HG02840 (cell line): ENCODE results near the gene MGAT2.
A peak's percentile ranks its signal among the peaks of the same experiment; 100 is the strongest.
"Not testable (repeated sequence)": the region's sequence is repeated elsewhere in the genome, so short reads cannot be mapped to it uniquely, and the experiment has no call there.

ENCODE experiments used
- ATAC-seq: cut with Tn5 transposase; IDR thresholded peaks from one replicate; pipeline ENCODE4 v1.9.1; 2021; ENCODE audit warnings: mild to moderate bottlenecking, moderate library complexity, moderate number of reproducible peaks; ENCODE audit not compliant: unreplicated experiment, low FRiP score

Gene MGAT2

GRCh38 chr14:49620182-49621113 is at the start of gene MGAT2, which contains the start of gene RPL36AL:
Gene MGAT2, plus strand, starts transcription at chr14:49620799. Its CDS starts 470 bp downstream, at chr14:49621269.
Gene RPL36AL, minus strand, starts transcription at chr14:49620626. Its CDS starts 1,522 bp downstream, at chr14:49619104.
- peak; percentile 95 for ATAC-seq

DNA sequence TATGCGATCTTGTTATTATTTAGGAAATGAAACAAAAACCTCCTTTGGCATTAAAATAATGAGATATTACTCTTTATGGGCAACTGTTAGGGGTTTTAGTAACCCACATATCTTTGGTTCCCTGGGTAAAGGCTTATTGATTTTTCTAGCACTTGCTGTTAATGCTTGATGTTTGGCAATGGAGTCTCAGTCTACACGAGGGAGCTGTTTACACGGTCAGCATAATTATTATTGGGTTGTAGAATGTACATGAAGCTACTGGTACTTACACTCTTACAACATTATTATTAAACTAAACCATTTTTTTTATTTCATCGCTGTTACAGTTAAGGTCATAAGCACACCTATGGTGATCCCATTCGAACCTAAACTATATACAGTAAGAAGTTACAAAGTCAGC is 46.6 kb upstream of the MGAT2 start:
- ATAC-seq, result no peak

DNA sequence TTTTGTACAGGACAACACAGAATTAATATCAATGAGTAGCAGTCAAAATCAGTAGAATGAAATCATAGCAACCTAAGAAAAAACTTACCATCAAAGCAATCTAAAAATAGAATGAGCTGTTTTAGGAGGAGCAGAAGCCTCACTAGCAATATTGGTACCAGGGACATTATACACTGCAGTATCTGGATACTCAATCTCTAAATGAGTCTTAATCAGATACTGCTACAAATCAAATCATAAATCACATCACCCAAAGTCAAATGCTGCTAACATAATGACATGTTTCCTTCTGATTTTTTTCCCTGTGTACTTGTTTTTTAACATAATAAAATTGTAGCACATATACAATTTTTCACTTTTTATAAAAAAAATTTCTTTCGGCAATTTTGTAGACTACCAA is 42.5 kb upstream of the MGAT2 start:
- no peak for ATAC-seq

- no peak for ATAC-seq
These were observed 40.8 kb upstream of the MGAT2 start for GRCh38 chr14:49579841-49580240.

DNA sequence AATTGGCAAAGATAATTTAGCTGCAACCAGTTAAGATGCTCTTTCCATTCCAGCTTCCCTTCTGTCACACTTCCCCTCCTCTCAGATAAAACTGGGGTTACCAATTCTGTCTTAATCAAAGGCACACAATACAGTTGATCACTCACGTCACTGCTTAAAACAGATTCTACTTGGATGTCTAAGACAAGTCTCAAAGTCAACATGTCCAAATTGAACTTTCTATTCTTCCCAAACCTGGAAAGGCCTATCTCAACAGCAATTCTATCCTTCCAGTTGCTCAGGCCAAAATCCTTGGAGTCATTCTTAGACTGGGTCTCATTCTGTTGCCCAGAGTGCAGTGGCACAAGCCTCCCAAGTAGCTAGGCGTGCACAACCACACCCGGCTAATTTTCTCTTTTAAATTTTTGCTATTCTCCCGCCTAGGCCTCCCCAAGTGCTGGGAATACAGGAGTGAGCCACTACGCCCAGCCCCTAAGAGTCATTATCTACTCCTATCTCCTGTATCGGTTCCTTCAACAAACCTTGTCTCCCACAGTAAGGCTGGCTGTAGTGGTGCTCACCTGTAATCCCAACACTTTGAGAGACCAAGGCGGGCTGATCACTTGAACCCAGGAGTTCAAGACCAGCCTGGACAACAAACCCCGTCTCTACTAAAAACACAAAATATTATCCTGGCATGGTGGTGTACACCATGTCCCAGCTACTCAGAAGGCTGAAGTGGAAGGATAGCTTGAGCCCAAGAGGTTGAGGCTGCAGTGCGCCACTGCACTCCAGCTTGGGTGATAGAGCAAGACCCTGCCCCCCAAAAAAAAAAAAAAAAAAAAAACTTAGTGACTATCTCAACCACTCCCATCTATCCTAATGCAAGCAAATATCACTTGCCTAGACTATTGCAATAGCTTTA is 39.1 kb upstream of the MGAT2 start:
- no peak for ATAC-seq

GRCh38 chr14:49582113-49582977 is 38.3 kb upstream of the MGAT2 start:
- no peak for ATAC-seq

DNA sequence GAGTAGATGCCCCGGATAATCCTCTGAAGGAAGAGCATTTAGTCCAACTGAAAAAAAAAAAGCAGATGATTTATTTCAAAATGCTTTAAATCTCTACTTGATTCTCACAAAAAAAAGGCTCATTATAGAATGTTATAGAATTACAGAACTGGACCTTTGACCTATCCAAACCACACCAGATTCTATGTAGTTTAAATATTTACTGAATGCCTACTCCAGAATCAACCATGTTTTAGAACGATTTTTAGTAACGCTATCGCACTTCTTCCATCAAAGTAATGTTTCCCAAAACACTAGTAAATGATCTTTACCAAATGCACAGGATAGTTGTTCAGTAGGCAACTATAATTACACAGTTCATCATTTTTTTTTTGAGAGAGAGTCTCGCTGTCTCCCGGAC is 37.0 kb upstream of the MGAT2 start:
- ATAC-seq, result no peak

DNA sequence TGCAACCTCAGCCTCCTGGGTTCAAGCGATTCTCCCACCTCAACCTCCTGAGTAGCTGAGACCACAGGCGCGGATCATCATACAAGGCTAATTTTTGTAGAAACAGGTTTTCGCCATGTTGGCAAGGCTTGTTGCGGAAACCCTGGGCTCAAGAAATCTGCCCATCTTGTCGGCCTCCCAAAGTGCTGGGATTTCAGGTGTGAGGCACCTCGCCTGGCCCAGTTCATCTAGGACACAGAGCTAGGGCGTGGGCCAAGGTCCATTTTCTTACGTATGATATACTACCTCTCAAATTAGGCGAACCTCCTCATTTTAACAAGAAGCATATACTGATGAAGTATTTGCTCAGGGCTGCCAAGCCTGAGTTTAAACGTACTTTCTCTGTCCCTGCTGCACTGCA is 36.5 kb upstream of the MGAT2 start:
- ATAC-seq, result no peak

- not testable (repeated sequence) for ATAC-seq
These were observed 35.5 kb upstream of the MGAT2 start for GRCh38 chr14:49584981-49585640.

- ATAC-seq, result peak; percentile 93
These were observed 34.6 kb upstream of the MGAT2 start, which contains the start of gene RPS29 for GRCh38 chr14:49585803-49586672. Gene RPS29, minus strand, starts transcription at chr14:49586380. Its CDS starts 34 bp downstream, at chr14:49586346.

DNA sequence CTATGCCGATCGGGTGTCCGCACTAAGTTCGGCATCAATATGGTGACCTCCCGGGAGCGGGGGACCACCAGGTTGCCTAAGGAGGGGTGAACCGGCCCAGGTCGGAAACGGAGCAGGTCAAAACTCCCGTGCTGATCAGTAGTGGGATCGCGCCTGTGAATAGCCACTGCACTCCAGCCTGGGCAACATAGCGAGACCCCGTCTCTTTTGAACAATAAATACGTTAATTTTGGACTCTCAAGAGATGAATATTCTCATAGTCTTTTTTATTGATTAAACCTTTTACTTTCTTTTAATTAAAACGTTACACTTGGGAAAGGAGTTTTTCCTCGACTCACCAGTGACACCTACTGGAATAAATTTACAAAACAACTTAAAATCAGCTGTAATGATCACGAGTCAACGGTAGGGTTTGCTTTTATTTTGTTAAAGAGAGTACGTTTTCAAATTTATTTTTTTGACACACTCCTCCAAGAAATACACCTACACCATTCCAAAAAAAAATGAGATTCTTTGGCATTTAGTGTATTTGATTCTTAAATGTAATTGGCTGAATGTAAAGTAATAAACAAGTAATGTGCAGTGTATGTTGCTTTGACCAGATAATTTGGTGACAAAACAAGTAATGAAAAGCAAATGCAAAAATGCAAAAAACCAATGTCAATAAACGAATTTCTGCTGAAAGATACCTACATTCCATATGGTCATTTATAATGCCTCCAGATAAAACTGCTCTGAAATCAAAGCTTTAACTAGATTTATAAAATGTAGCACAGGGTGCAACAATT is 33.7 kb upstream of the MGAT2 start:
- peak; percentile 41 for ATAC-seq

DNA sequence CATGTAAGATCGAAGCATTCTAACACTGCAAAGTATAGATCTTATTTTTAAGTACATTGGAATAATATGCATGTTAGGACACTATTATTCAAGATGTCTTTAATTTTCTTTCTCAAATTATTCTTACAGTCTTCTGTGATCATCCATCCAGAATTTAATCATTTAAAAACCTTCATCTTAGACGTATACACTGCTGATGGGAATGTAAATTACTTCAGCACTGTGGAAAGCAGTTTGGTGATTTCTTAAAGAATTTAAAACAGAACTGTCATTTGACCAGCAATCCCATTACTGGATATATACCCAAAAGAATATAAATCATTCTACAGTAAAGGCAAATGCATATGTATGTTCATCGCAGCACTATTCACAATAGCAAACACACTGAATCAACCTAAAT is 31.2 kb upstream of the MGAT2 start:
- ATAC-seq, result no peak

- ATAC-seq, result no peak
These were observed 27.6 kb upstream of the MGAT2 start for GRCh38 chr14:49593016-49593415.

DNA sequence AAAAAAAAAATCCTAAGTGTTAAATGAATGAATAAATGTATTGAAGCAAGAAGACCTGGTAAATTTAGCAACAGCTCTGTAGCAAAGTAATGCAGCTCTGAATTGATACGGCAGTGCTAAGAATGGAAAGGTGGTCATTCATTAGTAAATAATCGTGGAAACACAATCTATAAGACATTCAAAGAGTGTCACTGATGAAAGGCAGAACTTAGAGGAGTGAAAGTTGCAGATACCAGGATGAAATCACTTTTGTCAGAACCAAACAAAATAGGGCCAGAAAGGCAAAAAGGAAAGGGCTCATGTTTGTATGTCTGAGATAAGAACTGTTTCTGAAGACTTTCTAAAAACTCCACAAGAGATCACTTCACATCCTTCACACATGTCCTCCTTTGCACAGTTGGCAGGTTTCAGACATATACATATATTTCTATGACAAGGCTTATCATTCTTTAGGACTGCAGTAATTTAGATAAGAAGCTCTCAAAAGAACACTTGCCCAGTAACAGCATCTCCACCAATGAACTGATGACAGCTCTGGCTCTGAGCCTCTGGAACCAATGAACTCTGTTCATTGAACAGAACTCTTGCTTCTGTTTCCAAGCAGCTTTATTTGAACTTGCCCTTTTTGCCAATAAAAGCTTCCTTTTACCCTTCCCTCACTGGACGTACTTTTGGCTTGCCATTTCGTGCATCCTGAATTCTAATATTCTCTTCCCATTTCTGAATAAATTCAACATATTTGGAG is 26.1 kb upstream of the MGAT2 start:
- ATAC-seq, result no peak

GRCh38 chr14:49598189-49598484 is 22.5 kb upstream of the MGAT2 start:
- no peak for ATAC-seq

DNA sequence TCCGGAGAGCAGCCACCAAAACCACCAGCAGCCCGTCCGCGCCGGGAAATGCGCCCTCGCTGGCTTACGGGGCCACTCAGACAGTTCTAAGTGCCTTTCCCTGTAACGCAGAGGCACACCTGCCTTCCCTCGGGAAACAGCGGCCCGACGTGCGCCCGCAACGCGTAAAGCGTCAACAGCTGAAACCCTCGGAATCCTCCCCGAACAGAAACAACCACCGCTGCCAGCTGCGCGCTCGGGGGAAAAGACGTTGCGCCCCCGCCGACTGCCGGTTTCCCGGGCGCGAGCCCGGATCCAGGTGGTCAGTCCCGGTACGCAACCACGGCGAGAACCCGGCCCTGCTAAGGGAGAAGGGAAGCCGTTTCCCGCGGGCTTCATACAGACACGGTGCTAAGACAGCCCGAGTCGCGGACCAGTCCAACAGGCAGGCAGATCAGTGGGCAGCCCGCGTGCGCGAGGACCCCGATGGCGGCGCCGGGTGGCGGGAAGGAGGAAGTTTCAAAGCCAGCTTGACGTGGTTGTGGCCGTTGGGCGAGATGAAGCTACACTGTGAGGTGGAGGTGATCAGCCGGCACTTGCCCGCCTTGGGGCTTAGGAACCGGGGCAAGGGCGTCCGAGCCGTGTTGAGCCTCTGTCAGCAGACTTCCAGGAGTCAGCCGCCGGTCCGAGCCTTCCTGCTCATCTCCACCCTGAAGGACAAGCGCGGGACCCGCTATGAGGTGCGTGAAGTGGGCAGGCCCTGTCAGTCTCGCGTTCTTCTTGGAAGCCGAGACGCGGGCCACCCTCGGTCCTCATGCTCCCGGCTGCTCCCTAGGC is 21.9 kb upstream of the MGAT2 start, which contains the start of gene LRR1:
LRR1 (plus strand) TSS at position 456 of the 816 bp plus-strand sequence; CDS start at position 537, 81 bp downstream.
- peak; percentile 61 for ATAC-seq
